HCT116 (cell line): ENCODE data around the gene NRTN. TPM values are rescaled to one million over a fixed set of nuclear protein-coding genes. Genes with fewer than 3 reads are reported as not detected.

ENCODE experiments used
- ATAC-seq: fragments of 200-7000 bp; cut with Tn5 transposase; 2 replicates; pipeline ENCODE4 v1.9.1; 2020; ENCODE audit warnings: mild to moderate bottlenecking, moderate library complexity
- BruUV-seq: library from RNA; stranded (reverse); fragments of 400-500 nt; replicated peaks from 2 replicates; lab custom pipeline; 2021; lab: Mats Ljungman, UMichigan
- CTCF ChIA-PET: fragments of 300-600 bp; sonication (Branson Sonifier 250); formaldehyde crosslinking; loops from one replicate; lab custom pipeline; 2021; ENCODE audit warnings: antibody characterized with exemption; lab: Charles Lee
- POLR2A ChIA-PET: fragments of 300-600, 350-600 bp; sonication (Branson Sonifier 250); formaldehyde crosslinking; loops from one replicate; lab custom pipeline; 2021; ENCODE audit warnings: antibody characterized with exemption; lab: Charles Lee
- RAD21 ChIA-PET, 2 experiments: fragments of 300-600 bp; sonication (Branson Sonifier 250); formaldehyde crosslinking; loops; one replicate each; lab custom pipeline; 2023; ENCODE audit warnings: low total read pairs in 2 of 2; ENCODE audit not compliant: uncharacterized antibody in 2 of 2, unreplicated experiment in 2 of 2, low non-redundant PET in 1 of 2; lab: Charles Lee
- DNase-seq: peaks from one replicate; pipeline ENCODE4 v3.0.0-alpha.2; 2010; ENCODE audit warnings: low read depth, low spot score
- H2AFZ ChIP-seq: fragments of 200-600 bp; shearing (Covaris generic), sonication (generic); 2 replicates; pipeline ENCODE4 v1.6.1; 2017; ENCODE audit warnings: low read depth, mixed run types, mixed read lengths, antibody characterized with exemption, low read length; ENCODE audit not compliant: poor library complexity, severe bottlenecking
- H3K27ac ChIP-seq: 2 replicates; pipeline ENCODE4 v1.5.1; 2012; ENCODE audit warnings: low read depth, low read length
- H3K27me3 ChIP-seq: fragments of 200-600 bp; sonication (generic); 2 replicates; pipeline ENCODE4 v1.6.1; 2016; ENCODE audit warnings: mixed run types, low read length, mixed read lengths; ENCODE audit not compliant: insufficient read depth
- H3K36me3 ChIP-seq, 2 experiments: fragments of 200-500 bp in 1 of 2; fragments of 200-600 bp in 1 of 2; sonication (Bioruptor generic) in 1 of 2; sonication (generic) in 1 of 2; 2 replicates each; pipeline versions ENCODE4 v1.5.1 to v1.6.1; 2014 to 2016; ENCODE audit warnings: low read length in 2 of 2, inconsistent platforms in 1 of 2, mixed read lengths in 1 of 2, mixed run types in 1 of 2; ENCODE audit not compliant: insufficient read depth in 2 of 2, control insufficient read depth in 1 of 2
- H3K4me1 ChIP-seq, 2 experiments: fragments of 200-600 bp in 1 of 2; sonication (generic) in 1 of 2; 2 replicates each; pipeline versions ENCODE4 v1.5.1 to v1.6.1; 2012 to 2017; ENCODE audit warnings: low read length in 2 of 2, inconsistent platforms in 1 of 2, mild to moderate bottlenecking in 1 of 2, mixed read lengths in 1 of 2, mixed run types in 1 of 2, moderate library complexity in 1 of 2; ENCODE audit not compliant: insufficient read depth in 2 of 2, control insufficient read depth in 1 of 2
- H3K4me2 ChIP-seq: fragments of 200-600 bp; sonication (generic); 2 replicates; pipeline ENCODE4 v1.6.1; 2017; ENCODE audit warnings: mixed run types, low read length, mixed read lengths
- H3K4me3 ChIP-seq, 2 experiments: fragments of 200-600 bp in 1 of 2; sonication (generic) in 1 of 2; replicated peaks in 1 of 2; 2 replicates each; pipeline ENCODE4 v1.5.1; 2011 to 2016; ENCODE audit warnings: low read length in 2 of 2, control low read depth in 1 of 2, low read depth in 1 of 2, mild to moderate bottlenecking in 1 of 2, mixed read lengths in 1 of 2, mixed run types in 1 of 2
- H3K79me2 ChIP-seq: fragments of 200-600 bp; sonication (generic); 2 replicates; pipeline ENCODE4 v1.6.1; 2017; ENCODE audit warnings: mild to moderate bottlenecking, mixed run types, low read length, moderate library complexity, mixed read lengths; ENCODE audit not compliant: insufficient read depth
- H3K9ac ChIP-seq: fragments of 200-600 bp; sonication (generic); 2 replicates; pipeline ENCODE4 v1.6.1; 2016; ENCODE audit warnings: low read length, mixed read lengths
- H3K9me2 ChIP-seq: fragments of 200-600 bp; sonication (generic), shearing (Covaris generic); 2 replicates; pipeline ENCODE4 v1.6.1; 2017; ENCODE audit warnings: mixed run types, mild to moderate bottlenecking, moderate library complexity; ENCODE audit not compliant: insufficient read depth
- H3K9me3 ChIP-seq, 2 experiments: fragments of 200-500 bp in 1 of 2; fragments of 200-600 bp in 1 of 2; sonication (Bioruptor generic) in 1 of 2; sonication (generic) in 1 of 2; 2 replicates each; pipeline ENCODE4 v1.6.1; 2014 to 2017; ENCODE audit warnings: low read length in 2 of 2, mixed read lengths in 2 of 2, inconsistent platforms in 1 of 2, low read depth in 1 of 2, mild to moderate bottlenecking in 1 of 2, mixed run types in 1 of 2, moderate library complexity in 1 of 2; ENCODE audit not compliant: control insufficient read depth in 1 of 2, insufficient read depth in 1 of 2
- H4K20me1 ChIP-seq: fragments of 200-600 bp; sonication (generic), shearing (Covaris generic); 2 replicates; pipeline ENCODE4 v1.6.1; 2017; ENCODE audit warnings: mixed run types, mild to moderate bottlenecking, moderate library complexity; ENCODE audit not compliant: insufficient read depth
- CBX3 ChIP-seq: IDR thresholded peaks from 2 replicates; pipeline ENCODE4 v1.6.1; 2012; ENCODE audit warnings: low read depth
- CEBPB ChIP-seq: IDR thresholded peaks from 2 replicates; pipeline ENCODE4 v1.6.1; 2012; ENCODE audit warnings: low read depth
- CTCF ChIP-seq, 3 experiments: fragments of 200-600 bp in 1 of 3; sonication (generic) in 1 of 3; IDR thresholded peaks in 2 of 3; conservative IDR thresholded peaks in 1 of 3; 2 replicates each; pipeline ENCODE4 v1.5.1; 2012 to 2017; ENCODE audit warnings: low read depth in 2 of 3, low read length in 2 of 3, antibody characterized with exemption in 1 of 3, borderline replicate concordance in 1 of 3, control low read depth in 1 of 3, mild to moderate bottlenecking in 1 of 3, mixed read lengths in 1 of 3, mixed run types in 1 of 3, moderate library complexity in 1 of 3; ENCODE audit not compliant: insufficient read depth in 1 of 3
- FOSL1 ChIP-seq: IDR thresholded peaks from 2 replicates; pipeline ENCODE4 v1.6.1; 2012; ENCODE audit warnings: low read depth
- POLR2A ChIP-seq: IDR thresholded peaks from 2 replicates; pipeline ENCODE4 v1.7.0; 2011; ENCODE audit warnings: borderline replicate concordance; ENCODE audit not compliant: insufficient read depth, insufficient read length; ENCODE audit errors: extremely low read depth
- RAD21 ChIP-seq: IDR thresholded peaks from 2 replicates; pipeline ENCODE4 v1.6.1; 2012; ENCODE audit warnings: low read depth, mild to moderate bottlenecking
- TCF7L2 ChIP-seq: IDR thresholded peaks from 2 replicates; pipeline ENCODE4 v1.7.0; 2011; ENCODE audit warnings: borderline replicate concordance, inconsistent platforms; ENCODE audit not compliant: insufficient read depth, insufficient read length; ENCODE audit errors: extremely low read depth
- YY1 ChIP-seq: IDR thresholded peaks from 2 replicates; pipeline ENCODE4 v1.6.1; 2011; ENCODE audit warnings: low read length, low read depth, moderate library complexity, mild to moderate bottlenecking; ENCODE audit not compliant: insufficient replicate concordance; ENCODE audit errors: extremely low read depth
- intact Hi-C: fragments of 100-400 bp; cut with micrococcal nuclease; formaldehyde crosslinking; loops from 2 replicates; pipeline ENCODE4 v1.10.0; 2022
- total RNA-seq: library from RNA; stranded (reverse); gene quantifications from one replicate; pipeline ENCODE4 v1.2.1, GENCODE V29; 2021; ENCODE audit not compliant: unreplicated experiment

The NRTN gene
- total RNA-seq, 1 experiment from 2014 or later = 11.5 TPM

GRCh38 chr19:5805462-5806132 is 730 bp downstream of the NRTN start:
- CTCF ChIA-PET = no interaction called here
- Histone ChIP-seq H4K20me1 (no peaks in the 10 kb centered on the region), H2AFZ (no peak overlapping the region), H3K4me1 (peaks cover 5 to 24% of the 10 kb centered on the region in 2 experiments), H3K79me2 (no peaks in the 10 kb centered on the region), H3K9ac (peak overlapping the region; percentile 65), H3K4me3 (peak overlapping the region; percentile 65 to 70), H3K36me3 (no peaks in the 10 kb centered on the region), H3K9me3 (no peaks in the 10 kb centered on the region), H3K27ac (peak overlapping the region; percentile 24; the same call in 1 of the 2 replicates), H3K27me3 (no peaks in the 10 kb centered on the region), H3K4me2 (peak overlapping the region; percentile 94), H3K9me2 (no peaks in the 10 kb centered on the region)
- TF ChIP-seq TCF7L2 (peak; percentile 30), CTCF (IDR thresholded peaks at IDR 0.05 in 2 of 3, conservative IDR thresholded peaks at IDR 0.05 in 1 of 3; ENCODE audit: borderline replicate concordance in 1 of 3, insufficient read depth in 1 of 3, low read depth in 2 of 3, low read length in 2 of 3) (peak; percentile 83 to 88 (median 85)), YY1 (peak; percentile 7), CEBPB (no peak), RAD21 (peak; percentile 77)
- POLR2A ChIA-PET = no interaction called here
- RAD21 ChIA-PET = no interaction called here
- no TSS peak for BruUV-seq
- DNase-seq (no peak), ATAC-seq (peak; percentile 52)
- intact Hi-C loops = loop anchor here (2.0 kb wide), 1 partner anchor 217 kb away; no protein-coding TSS in a partner anchor

GRCh38 chr19:5806133-5806489 is 1.2 kb downstream of the NRTN start:
- ChIA-PET CTCF (interaction anchor here (0.8 to 1.0 kb wide), 2 partner anchors 12 to 85 kb away, joined by 3 read pairs; no protein-coding TSS in a partner anchor), POLR2A (interaction anchor here (0.9 kb wide), 1 partner anchor 22 kb away, joined by 4 read pairs; no protein-coding TSS in a partner anchor), RAD21 (no interaction called here)
- Histone ChIP-seq H3K4me1 (peaks cover 5 to 24% of the 10 kb centered on the region in 2 experiments), H2AFZ (no peak overlapping the region), H3K4me2 (peak overlapping the region; percentile 94), H3K27me3 (no peaks in the 10 kb centered on the region), H3K79me2 (no peaks in the 10 kb centered on the region), H3K9me2 (no peaks in the 10 kb centered on the region), H3K4me3 (peak overlapping the region; percentile 65 to 70), H3K27ac (no peak overlapping the region), H3K36me3 (no peaks in the 10 kb centered on the region), H4K20me1 (no peaks in the 10 kb centered on the region), H3K9me3 (no peaks in the 10 kb centered on the region), H3K9ac (peak overlapping the region; percentile 65; the same call in 1 of the 2 replicates)
- ATAC-seq (no peak), DNase-seq (no peak)
- TSS peak; percentile 47 for BruUV-seq
- intact Hi-C loops = no loop called here
- TF ChIP-seq CBX3 (no peak), FOSL1 (no peak), POLR2A (no peak)
